H9 (cell line): ENCODE results near the gene IQCC. TPM values are rescaled to one million over a fixed set of nuclear protein-coding genes. Genes with fewer than 3 reads are reported as not detected.

Experiments
- DNase-seq: peaks from one replicate; pipeline ENCODE4 v3.0.0-alpha.2; 2017
- H2AFZ ChIP-seq: one replicate; pipeline ENCODE4 v1.6.1; 2013; ENCODE audit warnings: mild to moderate bottlenecking, low read length, control low read depth, moderate library complexity
- H2AK5ac ChIP-seq: 2 replicates; pipeline ENCODE4 v1.6.1; 2013; ENCODE audit warnings: low read length, control low read depth, mixed read lengths; ENCODE audit not compliant: insufficient read length
- H2BK120ac ChIP-seq: one replicate; pipeline ENCODE4 v1.6.1; 2013; ENCODE audit warnings: low read depth, mild to moderate bottlenecking, low read length, control low read depth, inconsistent platforms; ENCODE audit not compliant: poor library complexity, severe bottlenecking
- H2BK12ac ChIP-seq: 2 replicates; pipeline ENCODE4 v1.6.1; 2013; ENCODE audit warnings: low read length, control low read depth, mixed read lengths, low read depth; ENCODE audit not compliant: insufficient read length
- H2BK15ac ChIP-seq: 2 replicates; pipeline ENCODE4 v1.6.1; 2013; ENCODE audit warnings: low read depth, low read length, control low read depth
- H2BK20ac ChIP-seq: one replicate; pipeline ENCODE4 v1.6.1; 2013; ENCODE audit warnings: low read depth, mild to moderate bottlenecking, low read length, control low read depth, inconsistent platforms; ENCODE audit not compliant: poor library complexity, severe bottlenecking
- H2BK5ac ChIP-seq: 2 replicates; pipeline ENCODE4 v1.6.1; 2013; ENCODE audit warnings: low read length, control low read depth, mixed read lengths; ENCODE audit not compliant: insufficient read length
- H3K14ac ChIP-seq: 2 replicates; pipeline ENCODE4 v1.6.1; 2013; ENCODE audit warnings: low read length, control low read depth; ENCODE audit not compliant: insufficient read depth
- H3K18ac ChIP-seq: 2 replicates; pipeline ENCODE4 v1.6.1; 2013; ENCODE audit warnings: low read depth, mild to moderate bottlenecking, mixed read lengths, low read length, control low read depth; ENCODE audit not compliant: insufficient read length
- H3K23ac ChIP-seq: 2 replicates; pipeline ENCODE4 v1.6.1; 2013; ENCODE audit warnings: low read length, control low read depth, mixed read lengths, low read depth; ENCODE audit not compliant: insufficient read length
- H3K23me2 ChIP-seq: 2 replicates; pipeline ENCODE4 v1.6.1; 2013; ENCODE audit warnings: low read depth, mild to moderate bottlenecking, mixed read lengths, low read length, control low read depth; ENCODE audit not compliant: insufficient read length, poor library complexity, severe bottlenecking
- H3K27ac ChIP-seq: 2 replicates; pipeline ENCODE4 v1.5.1; 2013; ENCODE audit warnings: low read length, control low read depth, mixed read lengths, low read depth; ENCODE audit not compliant: insufficient read length
- H3K27me3 ChIP-seq: 2 replicates; pipeline ENCODE4 v1.6.1; 2013; ENCODE audit warnings: low read length, control low read depth, inconsistent platforms; ENCODE audit not compliant: insufficient read depth
- H3K4ac ChIP-seq: 2 replicates; pipeline ENCODE4 v1.6.1; 2013; ENCODE audit warnings: low read depth, mild to moderate bottlenecking, control low read depth, inconsistent platforms, low read length, moderate library complexity
- H3K4me1 ChIP-seq: 2 replicates; pipeline ENCODE4 v1.6.1; 2013; ENCODE audit warnings: low read length, control low read depth, inconsistent platforms; ENCODE audit not compliant: insufficient read depth
- H3K4me2 ChIP-seq: 2 replicates; pipeline ENCODE4 v1.6.1; 2013; ENCODE audit warnings: low read length, control low read depth, mixed read lengths; ENCODE audit not compliant: insufficient read length, insufficient read depth
- H3K56ac ChIP-seq: 2 replicates; pipeline ENCODE4 v1.6.1; 2013; ENCODE audit warnings: low read depth, mild to moderate bottlenecking, mixed read lengths, low read length, control low read depth; ENCODE audit not compliant: insufficient read length
- H3K79me1 ChIP-seq: 2 replicates; pipeline ENCODE4 v1.6.1; 2013; ENCODE audit warnings: low read depth, mild to moderate bottlenecking, moderate library complexity, low read length, control low read depth, inconsistent platforms; ENCODE audit not compliant: insufficient read depth, poor library complexity, severe bottlenecking
- H3K79me2 ChIP-seq: 2 replicates; pipeline ENCODE4 v1.6.1; 2013; ENCODE audit warnings: low read length, control low read depth, inconsistent platforms; ENCODE audit not compliant: insufficient read depth
- H3K9ac ChIP-seq: 2 replicates; pipeline ENCODE4 v1.6.1; 2013; ENCODE audit warnings: low read length, control low read depth, mixed read lengths; ENCODE audit not compliant: insufficient read length; ENCODE audit errors: extremely low read depth
- H3K9me3 ChIP-seq: one replicate; pipeline ENCODE4 v1.6.1; 2013; ENCODE audit warnings: low read depth, low read length, inconsistent platforms; ENCODE audit not compliant: control insufficient read depth
- H3T11ph ChIP-seq: one replicate; pipeline ENCODE4 v1.6.1; 2013; ENCODE audit warnings: mild to moderate bottlenecking, low read length, control low read depth, inconsistent platforms
- H4K20me1 ChIP-seq: one replicate; pipeline ENCODE4 v1.6.1; 2013; ENCODE audit not compliant: control insufficient read depth, insufficient read length, insufficient read depth
- H4K5ac ChIP-seq: 2 replicates; pipeline ENCODE4 v1.6.1; 2013; ENCODE audit warnings: low read depth, mild to moderate bottlenecking, mixed read lengths, low read length, control low read depth; ENCODE audit not compliant: insufficient read length
- H4K8ac ChIP-seq: replicated peaks from 2 replicates; pipeline ENCODE4 v1.6.1; 2013; ENCODE audit warnings: low read length, control low read depth, mixed read lengths, low read depth; ENCODE audit not compliant: insufficient read length
- H4K91ac ChIP-seq: 2 replicates; pipeline ENCODE4 v1.6.1; 2013; ENCODE audit warnings: low read depth, mild to moderate bottlenecking, moderate library complexity, mixed read lengths, low read length, control low read depth; ENCODE audit not compliant: insufficient read length
- H3K27ac Mint-ChIP-seq, 3 experiments: 2 replicates in 2 of 3; 3 replicates in 1 of 3; pipeline ENCODE4 v1.8.0; 2020 to 2021; ENCODE audit warnings: mixed read lengths in 3 of 3, mild to moderate bottlenecking in 1 of 3, moderate library complexity in 1 of 3
- H3K27me3 Mint-ChIP-seq: 2 replicates; pipeline ENCODE4 v1.8.0; 2021; ENCODE audit warnings: low read depth, mild to moderate bottlenecking, moderate library complexity, mixed read lengths
- H3K36me3 Mint-ChIP-seq, 3 experiments: 2 replicates in 2 of 3; 3 replicates in 1 of 3; pipeline ENCODE4 v1.8.0; 2020 to 2021; ENCODE audit warnings: low read depth in 3 of 3, mixed read lengths in 3 of 3; ENCODE audit not compliant: insufficient read depth in 1 of 3
- H3K4me1 Mint-ChIP-seq, 2 experiments: 2 replicates each; pipeline ENCODE4 v1.8.0; 2020; ENCODE audit warnings: mixed read lengths in 2 of 2
- H3K4me3 Mint-ChIP-seq, 2 experiments: 2 replicates in 1 of 2; 3 replicates in 1 of 2; pipeline ENCODE4 v1.8.0; 2020 to 2021; ENCODE audit warnings: mild to moderate bottlenecking in 2 of 2, mixed read lengths in 2 of 2, moderate library complexity in 1 of 2
- H3K9me3 Mint-ChIP-seq, 2 experiments: 2 replicates in 1 of 2; 3 replicates in 1 of 2; pipeline ENCODE4 v1.8.0; 2020; ENCODE audit warnings: mild to moderate bottlenecking in 2 of 2, mixed read lengths in 2 of 2, moderate library complexity in 1 of 2
- WGBS: extraction: QIAGEN DNeasy Blood & Tissue Kit; methylation state at CpG from one replicate; pipeline ENCODE4 v1.1.7; 2013; ENCODE audit warnings: missing lambda C conversion rate, low lambda C conversion rate, mixed read lengths; ENCODE audit not compliant: insufficient read length; ENCODE audit errors: extremely low coverage; 5-methylcytosine and 5-hydroxymethylcytosine counted together
- total RNA-seq: library from RNA; stranded (reverse); gene quantifications from 2 replicates; pipeline ENCODE4 v1.2.1, GENCODE V29; 2021
- TF ChIP-seq, protein P1 (sequence below): fragments of 200-600 bp; sonication (generic); conservative IDR thresholded peaks from 3 replicates; pipeline ENCODE4 v1.8.0; 2021; ENCODE audit warnings: antibody characterized with exemption, mild to moderate bottlenecking

IQCC gene
- total RNA-seq, 1 experiment from 2014 or later: 5.3 TPM

DNA sequence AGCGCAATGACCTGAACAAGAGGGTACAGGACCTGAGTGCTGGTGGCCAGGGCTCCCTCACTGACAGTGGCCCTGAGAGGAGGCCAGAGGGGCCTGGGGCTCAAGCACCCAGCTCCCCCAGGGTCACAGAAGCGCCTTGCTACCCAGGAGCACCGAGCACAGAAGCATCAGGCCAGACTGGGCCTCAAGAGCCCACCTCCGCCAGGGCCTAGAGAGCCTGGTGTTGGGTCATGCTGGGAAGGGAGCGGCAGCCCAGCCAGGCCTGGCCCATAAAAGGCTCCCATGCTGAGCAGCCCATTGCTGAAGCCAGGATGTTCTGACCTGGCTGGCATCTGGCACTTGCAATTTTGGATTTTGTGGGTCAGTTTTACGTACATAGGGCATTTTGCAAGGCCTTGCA, 10.5 kb upstream of the IQCC start:
- WGBS: no CpG with 5 or more reads among the region's 6 CpGs
- TF ChIP-seq, protein P1, sequence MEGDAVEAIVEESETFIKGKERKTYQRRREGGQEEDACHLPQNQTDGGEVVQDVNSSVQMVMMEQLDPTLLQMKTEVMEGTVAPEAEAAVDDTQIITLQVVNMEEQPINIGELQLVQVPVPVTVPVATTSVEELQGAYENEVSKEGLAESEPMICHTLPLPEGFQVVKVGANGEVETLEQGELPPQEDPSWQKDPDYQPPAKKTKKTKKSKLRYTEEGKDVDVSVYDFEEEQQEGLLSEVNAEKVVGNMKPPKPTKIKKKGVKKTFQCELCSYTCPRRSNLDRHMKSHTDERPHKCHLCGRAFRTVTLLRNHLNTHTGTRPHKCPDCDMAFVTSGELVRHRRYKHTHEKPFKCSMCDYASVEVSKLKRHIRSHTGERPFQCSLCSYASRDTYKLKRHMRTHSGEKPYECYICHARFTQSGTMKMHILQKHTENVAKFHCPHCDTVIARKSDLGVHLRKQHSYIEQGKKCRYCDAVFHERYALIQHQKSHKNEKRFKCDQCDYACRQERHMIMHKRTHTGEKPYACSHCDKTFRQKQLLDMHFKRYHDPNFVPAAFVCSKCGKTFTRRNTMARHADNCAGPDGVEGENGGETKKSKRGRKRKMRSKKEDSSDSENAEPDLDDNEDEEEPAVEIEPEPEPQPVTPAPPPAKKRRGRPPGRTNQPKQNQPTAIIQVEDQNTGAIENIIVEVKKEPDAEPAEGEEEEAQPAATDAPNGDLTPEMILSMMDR: no peak

More for the DNA sequence above, 10.5 kb upstream of the IQCC start:
- H3T11ph ChIP-seq: no peak overlapping the region
- H3K23ac ChIP-seq: no peak overlapping the region
- H2AK5ac ChIP-seq: no peak overlapping the region
- no peak for DNase-seq
- H4K20me1 ChIP-seq: no peaks in the 10 kb centered on the region
- H3K56ac ChIP-seq: no peak overlapping the region
- H3K4me3 Mint-ChIP-seq: no peak overlapping the region
- no peak overlapping the region for H4K5ac ChIP-seq
- no peak overlapping the region for H2BK15ac ChIP-seq
- H2BK20ac ChIP-seq: no peak overlapping the region
- no peak overlapping the region for H3K14ac ChIP-seq
- H2BK12ac ChIP-seq: no peak overlapping the region
- H3K79me1 ChIP-seq: no peaks in the 10 kb centered on the region
- no peak overlapping the region for H4K8ac ChIP-seq
- no peak overlapping the region for H3K27ac Mint-ChIP-seq
- no peak overlapping the region for H2BK120ac ChIP-seq
- no peak overlapping the region for H4K91ac ChIP-seq
- no peaks in the 10 kb centered on the region for H3K9me3 ChIP-seq
- H3K36me3 Mint-ChIP-seq: peaks cover 53 to 83% (median 77%) of the 10 kb centered on the region in 3 experiments; a peak in 6 of 7 replicates
- H3K18ac ChIP-seq: no peak overlapping the region
- H2BK5ac ChIP-seq: no peak overlapping the region
- H3K4me1 Mint-ChIP-seq: peaks cover 20 to 23% of the 10 kb centered on the region in 2 experiments
- no peak overlapping the region for H3K4ac ChIP-seq
- H3K79me2 ChIP-seq: no peaks in the 10 kb centered on the region
- no peaks in the 10 kb centered on the region; the same call in 1 of the 2 replicates for H3K4me1 ChIP-seq
- no peaks in the 10 kb centered on the region for H3K23me2 ChIP-seq
- H3K27me3 Mint-ChIP-seq: no peaks in the 10 kb centered on the region
- no peaks in the 10 kb centered on the region for H3K27me3 ChIP-seq
- no peak overlapping the region for H3K4me2 ChIP-seq
- H3K9me3 Mint-ChIP-seq: no peaks in the 10 kb centered on the region
- H3K9ac ChIP-seq: no peak overlapping the region
- H3K27ac ChIP-seq: no peak overlapping the region
- H2AFZ ChIP-seq: no peak overlapping the region
